ENCODE results near the gene UBE3C. TPM values are rescaled to one million over a fixed set of nuclear protein-coding genes. Genes with fewer than 3 reads are reported as not detected.
A peak's percentile ranks its signal among the peaks of the same experiment; 100 is the strongest.
"Not testable (repeated sequence)": the region's sequence is repeated elsewhere in the genome, so short reads cannot be mapped to it uniquely, and the experiment has no call there.

Gene UBE3C
- total RNA-seq, 4 donors from 2014 or later, result 60.7 to 68.7 (median 64.7) TPM

GRCh38 chr7:157158400-157158799 is 19.7 kb downstream of the UBE3C start:
- no peak overlapping the region for H3K4me3 ChIP-seq
- no peaks in the 10 kb centered on the region for H3K36me3 ChIP-seq
- TF ChIP-seq EP300 (IDR thresholded peaks at IDR 0.05), result no peak
- no peak for DNase-seq (ENCODE audit: low spot score in 2 of 2)
- no peaks in the 10 kb centered on the region for H3K27me3 ChIP-seq
- WGBS, 2 donors, result 36 to 40% methylated on average over 4 of the region's 4 CpGs
- H3K9me3 ChIP-seq, result no peaks in the 10 kb centered on the region
- peak overlapping the region in 1 of 4 donors; percentile 6 for H3K27ac ChIP-seq
- peaks cover 0 to 46% (median 0%) of the 10 kb centered on the region in 4 donors for H3K4me1 ChIP-seq

- not testable (repeated sequence) for H3K27ac ChIP-seq; DNase-seq (ENCODE audit: low spot score in 2 of 2); H3K27me3 ChIP-seq; H3K36me3 ChIP-seq; H3K4me3 ChIP-seq; H3K9me3 ChIP-seq
- 90 to 94% methylated on average over 9 of the region's 9 CpGs for WGBS, 2 donors
- peaks cover 0 to 46% (median 0%) of the 10 kb centered on the region in 4 donors for H3K4me1 ChIP-seq
Observed at GRCh38 chr7:157159537-157159936, 20.8 kb downstream of the UBE3C start.

- Histone ChIP-seq H3K36me3 (peaks cover 0 to 19% (median under 1%) of the 10 kb centered on the region in 3 donors), H3K27me3 (no peaks in the 10 kb centered on the region), H3K9me3 (peaks cover 0 to 6% (median 0%) of the 10 kb centered on the region in 4 donors), H3K4me3 (no peak overlapping the region), H3K4me1 (peaks cover 0 to 38% (median 0%) of the 10 kb centered on the region in 4 donors), H3K27ac (no peak overlapping the region)
- no peak for DNase-seq (ENCODE audit: low spot score in 2 of 2)
- WGBS, 2 donors, result 50 to 61% methylated on average over 1 of the region's 1 CpG
- TF ChIP-seq EP300 (IDR thresholded peaks at IDR 0.05), result no peak
- TF ChIP-seq POLR2A (IDR thresholded peaks at IDR 0.05), result no peak
- no peak for TF ChIP-seq CTCF (IDR thresholded peaks at IDR 0.05)
Observed at GRCh38 chr7:157160433-157160832, 21.7 kb downstream of the UBE3C start.

- Histone ChIP-seq H3K9me3 (peaks cover 0 to 18% (median 4%) of the 10 kb centered on the region in 4 donors), H3K36me3 (peaks cover 2 to 72% (median 4%) of the 10 kb centered on the region in 3 donors), H3K27me3 (no peaks in the 10 kb centered on the region), H3K4me1 (no peaks in the 10 kb centered on the region), H3K27ac (no peak overlapping the region), H3K4me3 (no peak overlapping the region)
- DNase-seq (ENCODE audit: low spot score in 2 of 2), result no peak
- TF ChIP-seq CTCF (IDR thresholded peaks at IDR 0.05) (no peak), POLR2A (IDR thresholded peaks at IDR 0.05) (no peak), EP300 (IDR thresholded peaks at IDR 0.05) (no peak)
- 90 to 92% methylated on average over 1 of the region's 1 CpG for WGBS, 2 donors
Observed at GRCh38 chr7:157165987-157166386, 27.3 kb downstream of the UBE3C start.

GRCh38 chr7:157168571-157168970 is 29.8 kb downstream of the UBE3C start:
- peaks cover 0 to 18% (median 4%) of the 10 kb centered on the region in 4 donors for H3K9me3 ChIP-seq
- H3K4me3 ChIP-seq, result no peak overlapping the region
- DNase-seq (ENCODE audit: low spot score in 2 of 2), result no peak
- no peaks in the 10 kb centered on the region for H3K4me1 ChIP-seq
- TF ChIP-seq EP300 (IDR thresholded peaks at IDR 0.05) (no peak), CTCF (IDR thresholded peaks at IDR 0.05) (no peak), POLR2A (IDR thresholded peaks at IDR 0.05) (no peak)
- 94% methylated on average over 5 of the region's 5 CpGs for whole genome bisulfite sequencing, 2 donors
- H3K27me3 ChIP-seq, result no peaks in the 10 kb centered on the region
- H3K36me3 ChIP-seq, result peaks cover 4 to 95% (median 5%) of the 10 kb centered on the region in 3 donors
- H3K27ac ChIP-seq, result no peak overlapping the region

- DNase-seq (ENCODE audit: low spot score in 2 of 2), result no peak
- Histone ChIP-seq H3K9me3 (no peaks in the 10 kb centered on the region), H3K4me3 (no peak overlapping the region), H3K27ac (no peak overlapping the region), H3K36me3 (peaks cover 0 to 99% (median 2%) of the 10 kb centered on the region in 3 donors), H3K27me3 (no peaks in the 10 kb centered on the region), H3K4me1 (no peaks in the 10 kb centered on the region)
- 93 to 95% methylated on average over 4 of the region's 4 CpGs for WGBS, 2 donors
- TF ChIP-seq POLR2A (IDR thresholded peaks at IDR 0.05), result no peak
- TF ChIP-seq CTCF (IDR thresholded peaks at IDR 0.05), result no peak
- no peak for TF ChIP-seq EP300 (IDR thresholded peaks at IDR 0.05)
Observed at GRCh38 chr7:157176771-157177170, 38.0 kb downstream of the UBE3C start.
